H9 (cell line): ENCODE data around the gene TTLL4. TPM values are rescaled to one million over a fixed set of nuclear protein-coding genes. Genes with fewer than 3 reads are reported as not detected.

Experiments used
- DNase-seq: peaks from one replicate; pipeline ENCODE4 v3.0.0-alpha.2; 2017
- H2AFZ ChIP-seq: one replicate; pipeline ENCODE4 v1.6.1; 2013; ENCODE audit warnings: mild to moderate bottlenecking, low read length, control low read depth, moderate library complexity
- H2AK5ac ChIP-seq: 2 replicates; pipeline ENCODE4 v1.6.1; 2013; ENCODE audit warnings: low read length, control low read depth, mixed read lengths; ENCODE audit not compliant: insufficient read length
- H2BK120ac ChIP-seq: one replicate; pipeline ENCODE4 v1.6.1; 2013; ENCODE audit warnings: low read depth, mild to moderate bottlenecking, low read length, control low read depth, inconsistent platforms; ENCODE audit not compliant: poor library complexity, severe bottlenecking
- H2BK12ac ChIP-seq: 2 replicates; pipeline ENCODE4 v1.6.1; 2013; ENCODE audit warnings: low read length, control low read depth, mixed read lengths, low read depth; ENCODE audit not compliant: insufficient read length
- H2BK15ac ChIP-seq: 2 replicates; pipeline ENCODE4 v1.6.1; 2013; ENCODE audit warnings: low read depth, low read length, control low read depth
- H2BK20ac ChIP-seq: one replicate; pipeline ENCODE4 v1.6.1; 2013; ENCODE audit warnings: low read depth, mild to moderate bottlenecking, low read length, control low read depth, inconsistent platforms; ENCODE audit not compliant: poor library complexity, severe bottlenecking
- H2BK5ac ChIP-seq: 2 replicates; pipeline ENCODE4 v1.6.1; 2013; ENCODE audit warnings: low read length, control low read depth, mixed read lengths; ENCODE audit not compliant: insufficient read length
- H3K14ac ChIP-seq: 2 replicates; pipeline ENCODE4 v1.6.1; 2013; ENCODE audit warnings: low read length, control low read depth; ENCODE audit not compliant: insufficient read depth
- H3K18ac ChIP-seq: 2 replicates; pipeline ENCODE4 v1.6.1; 2013; ENCODE audit warnings: low read depth, mild to moderate bottlenecking, mixed read lengths, low read length, control low read depth; ENCODE audit not compliant: insufficient read length
- H3K23ac ChIP-seq: 2 replicates; pipeline ENCODE4 v1.6.1; 2013; ENCODE audit warnings: low read length, control low read depth, mixed read lengths, low read depth; ENCODE audit not compliant: insufficient read length
- H3K23me2 ChIP-seq: 2 replicates; pipeline ENCODE4 v1.6.1; 2013; ENCODE audit warnings: low read depth, mild to moderate bottlenecking, mixed read lengths, low read length, control low read depth; ENCODE audit not compliant: insufficient read length, poor library complexity, severe bottlenecking
- H3K27ac ChIP-seq: 2 replicates; pipeline ENCODE4 v1.5.1; 2013; ENCODE audit warnings: low read length, control low read depth, mixed read lengths, low read depth; ENCODE audit not compliant: insufficient read length
- H3K27me3 ChIP-seq: 2 replicates; pipeline ENCODE4 v1.6.1; 2013; ENCODE audit warnings: low read length, control low read depth, inconsistent platforms; ENCODE audit not compliant: insufficient read depth
- H3K4ac ChIP-seq: 2 replicates; pipeline ENCODE4 v1.6.1; 2013; ENCODE audit warnings: low read depth, mild to moderate bottlenecking, control low read depth, inconsistent platforms, low read length, moderate library complexity
- H3K4me1 ChIP-seq: 2 replicates; pipeline ENCODE4 v1.6.1; 2013; ENCODE audit warnings: low read length, control low read depth, inconsistent platforms; ENCODE audit not compliant: insufficient read depth
- H3K4me2 ChIP-seq: 2 replicates; pipeline ENCODE4 v1.6.1; 2013; ENCODE audit warnings: low read length, control low read depth, mixed read lengths; ENCODE audit not compliant: insufficient read length, insufficient read depth
- H3K56ac ChIP-seq: 2 replicates; pipeline ENCODE4 v1.6.1; 2013; ENCODE audit warnings: low read depth, mild to moderate bottlenecking, mixed read lengths, low read length, control low read depth; ENCODE audit not compliant: insufficient read length
- H3K79me1 ChIP-seq: 2 replicates; pipeline ENCODE4 v1.6.1; 2013; ENCODE audit warnings: low read depth, mild to moderate bottlenecking, moderate library complexity, low read length, control low read depth, inconsistent platforms; ENCODE audit not compliant: insufficient read depth, poor library complexity, severe bottlenecking
- H3K79me2 ChIP-seq: 2 replicates; pipeline ENCODE4 v1.6.1; 2013; ENCODE audit warnings: low read length, control low read depth, inconsistent platforms; ENCODE audit not compliant: insufficient read depth
- H3K9ac ChIP-seq: 2 replicates; pipeline ENCODE4 v1.6.1; 2013; ENCODE audit warnings: low read length, control low read depth, mixed read lengths; ENCODE audit not compliant: insufficient read length; ENCODE audit errors: extremely low read depth
- H3K9me3 ChIP-seq: one replicate; pipeline ENCODE4 v1.6.1; 2013; ENCODE audit warnings: low read depth, low read length, inconsistent platforms; ENCODE audit not compliant: control insufficient read depth
- H3T11ph ChIP-seq: one replicate; pipeline ENCODE4 v1.6.1; 2013; ENCODE audit warnings: mild to moderate bottlenecking, low read length, control low read depth, inconsistent platforms
- H4K20me1 ChIP-seq: one replicate; pipeline ENCODE4 v1.6.1; 2013; ENCODE audit not compliant: control insufficient read depth, insufficient read length, insufficient read depth
- H4K5ac ChIP-seq: 2 replicates; pipeline ENCODE4 v1.6.1; 2013; ENCODE audit warnings: low read depth, mild to moderate bottlenecking, mixed read lengths, low read length, control low read depth; ENCODE audit not compliant: insufficient read length
- H4K8ac ChIP-seq: replicated peaks from 2 replicates; pipeline ENCODE4 v1.6.1; 2013; ENCODE audit warnings: low read length, control low read depth, mixed read lengths, low read depth; ENCODE audit not compliant: insufficient read length
- H4K91ac ChIP-seq: 2 replicates; pipeline ENCODE4 v1.6.1; 2013; ENCODE audit warnings: low read depth, mild to moderate bottlenecking, moderate library complexity, mixed read lengths, low read length, control low read depth; ENCODE audit not compliant: insufficient read length
- H3K27ac Mint-ChIP-seq, 3 experiments: 2 replicates in 2 of 3; 3 replicates in 1 of 3; pipeline ENCODE4 v1.8.0; 2020 to 2021; ENCODE audit warnings: mixed read lengths in 3 of 3, mild to moderate bottlenecking in 1 of 3, moderate library complexity in 1 of 3
- H3K27me3 Mint-ChIP-seq: 2 replicates; pipeline ENCODE4 v1.8.0; 2021; ENCODE audit warnings: low read depth, mild to moderate bottlenecking, moderate library complexity, mixed read lengths
- H3K36me3 Mint-ChIP-seq, 3 experiments: 2 replicates in 2 of 3; 3 replicates in 1 of 3; pipeline ENCODE4 v1.8.0; 2020 to 2021; ENCODE audit warnings: low read depth in 3 of 3, mixed read lengths in 3 of 3; ENCODE audit not compliant: insufficient read depth in 1 of 3
- H3K4me1 Mint-ChIP-seq, 2 experiments: 2 replicates each; pipeline ENCODE4 v1.8.0; 2020; ENCODE audit warnings: mixed read lengths in 2 of 2
- H3K4me3 Mint-ChIP-seq, 2 experiments: 2 replicates in 1 of 2; 3 replicates in 1 of 2; pipeline ENCODE4 v1.8.0; 2020 to 2021; ENCODE audit warnings: mild to moderate bottlenecking in 2 of 2, mixed read lengths in 2 of 2, moderate library complexity in 1 of 2
- H3K9me3 Mint-ChIP-seq, 2 experiments: 2 replicates in 1 of 2; 3 replicates in 1 of 2; pipeline ENCODE4 v1.8.0; 2020; ENCODE audit warnings: mild to moderate bottlenecking in 2 of 2, mixed read lengths in 2 of 2, moderate library complexity in 1 of 2
- CTCF ChIP-seq: fragments of 200-600 bp; sonication (generic); conservative IDR thresholded peaks from 3 replicates; pipeline ENCODE4 v1.8.0; 2021; ENCODE audit warnings: antibody characterized with exemption, mild to moderate bottlenecking
- WGBS: extraction: QIAGEN DNeasy Blood & Tissue Kit; methylation state at CpG from one replicate; pipeline ENCODE4 v1.1.7; 2013; ENCODE audit warnings: missing lambda C conversion rate, low lambda C conversion rate, mixed read lengths; ENCODE audit not compliant: insufficient read length; ENCODE audit errors: extremely low coverage; 5-methylcytosine and 5-hydroxymethylcytosine counted together
- total RNA-seq: library from RNA; stranded (reverse); gene quantifications from 2 replicates; pipeline ENCODE4 v1.2.1, GENCODE V29; 2021

TTLL4 gene
- total RNA-seq, 1 experiment from 2014 or later, result 96.4 TPM

DNA sequence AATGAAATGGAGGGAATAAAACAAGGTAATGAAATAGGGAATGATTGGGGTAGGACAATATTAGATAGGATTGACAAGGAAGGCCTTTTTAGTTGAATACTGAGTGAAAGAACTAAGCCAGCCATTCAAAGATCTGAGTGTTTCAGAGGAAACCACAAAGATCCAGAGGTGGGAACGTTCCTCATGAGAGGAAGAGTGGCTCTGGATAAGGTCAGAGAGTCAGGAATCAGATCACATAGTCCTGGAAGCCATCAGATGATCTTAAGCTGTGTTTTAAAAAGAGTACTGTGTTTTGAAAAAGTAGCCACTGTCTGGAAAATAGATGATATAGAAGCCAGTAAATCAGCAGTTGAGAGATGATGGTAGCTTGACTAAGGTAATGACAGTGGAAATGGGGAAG is 11.8 kb downstream of the TTLL4 start:
- Mint-ChIP-seq H3K36me3 (peaks cover 28 to 37% (median 29%) of the 10 kb centered on the region in 3 experiments), H3K4me3 (no peak overlapping the region), H3K27ac (no peak overlapping the region), H3K9me3 (peaks cover 23 to 24% of the 10 kb centered on the region in 2 experiments), H3K27me3 (no peaks in the 10 kb centered on the region), H3K4me1 (peaks cover 31 to 34% of the 10 kb centered on the region in 2 experiments)
- no CpG with 5 or more reads among the region's 1 CpG for WGBS
- no peaks in the 10 kb centered on the region for H3K9me3 ChIP-seq
- no peak overlapping the region for H3K56ac ChIP-seq
- H3K23ac ChIP-seq, result no peak overlapping the region
- H3K18ac ChIP-seq, result no peak overlapping the region
- H3K4ac ChIP-seq, result no peak overlapping the region
- H3K14ac ChIP-seq, result no peak overlapping the region
- no peak overlapping the region for H2AFZ ChIP-seq
- no peak overlapping the region for H2BK120ac ChIP-seq
- no peaks in the 10 kb centered on the region for H3K27me3 ChIP-seq
- H4K20me1 ChIP-seq, result no peaks in the 10 kb centered on the region
- peaks cover 13% of the 10 kb centered on the region; the same call in 1 of the 2 replicates for H3K79me2 ChIP-seq
- H3T11ph ChIP-seq, result no peak overlapping the region
- H2BK12ac ChIP-seq, result no peak overlapping the region
- peaks cover 14% of the 10 kb centered on the region; the same call in 1 of the 2 replicates for H3K4me1 ChIP-seq
- H3K79me1 ChIP-seq, result peaks cover 10% of the 10 kb centered on the region
- no peak overlapping the region for H4K5ac ChIP-seq
- H3K9ac ChIP-seq, result no peak overlapping the region
- H2BK5ac ChIP-seq, result no peak overlapping the region
- no peak overlapping the region for H2BK20ac ChIP-seq
- H2AK5ac ChIP-seq, result no peak overlapping the region
- no peak overlapping the region for H3K4me2 ChIP-seq
- TF ChIP-seq CTCF, result no peak
- no peak overlapping the region for H4K8ac ChIP-seq
- DNase-seq, result no peak
- H3K23me2 ChIP-seq, result no peaks in the 10 kb centered on the region
- H3K27ac ChIP-seq, result no peak overlapping the region
- H4K91ac ChIP-seq, result no peak overlapping the region
- no peak overlapping the region for H2BK15ac ChIP-seq
